Measurements from ENCODE around the gene DZIP1L. TPM values are rescaled to one million over a fixed set of nuclear protein-coding genes. Genes with fewer than 3 reads are reported as not detected.

The DZIP1L gene
- total RNA-seq, 1 experiment from 2014 or later = 10.4 TPM

- Mint-ChIP-seq H3K27ac (peak overlapping the region in 1 of 3 experiments; percentile 65; a peak in 1 of 7 replicates), H3K4me1 (peaks cover 0 to 8% of the 10 kb centered on the region in 2 experiments; a peak in 1 of 4 replicates), H3K27me3 (ENCODE audit: low read depth) (no peaks in the 10 kb centered on the region), H3K4me3 (no peak overlapping the region), H3K36me3 (ENCODE audit: insufficient read depth in 1 of 3, low read depth in 3 of 3) (peaks cover 24 to 51% (median 42%) of the 10 kb centered on the region in 3 experiments), H3K9me3 (no peaks in the 10 kb centered on the region)
- no peak overlapping the region for H2AK5ac ChIP-seq (ENCODE audit: insufficient read length, low read length)
- H2BK20ac ChIP-seq (ENCODE audit: low read depth, low read length, poor library complexity, severe bottlenecking) = no peak overlapping the region
- H2BK120ac ChIP-seq (ENCODE audit: low read depth, low read length, poor library complexity, severe bottlenecking) = no peak overlapping the region
- no peak overlapping the region for H4K8ac ChIP-seq (replicated peaks; ENCODE audit: insufficient read length, low read depth, low read length)
- no peaks in the 10 kb centered on the region for H3K23me2 ChIP-seq (ENCODE audit: insufficient read length, low read depth, low read length, poor library complexity, severe bottlenecking)
- no peak overlapping the region for H3K4me2 ChIP-seq (ENCODE audit: insufficient read depth, insufficient read length, low read length)
- no peaks in the 10 kb centered on the region for H3K79me1 ChIP-seq (ENCODE audit: insufficient read depth, low read depth, low read length, poor library complexity, severe bottlenecking)
- no peaks in the 10 kb centered on the region for H3K9me3 ChIP-seq (ENCODE audit: control insufficient read depth, low read depth, low read length)
- no peak overlapping the region for H4K91ac ChIP-seq (ENCODE audit: insufficient read length, low read depth, low read length)
- no peak for TF ChIP-seq CTCF (conservative IDR thresholded peaks at IDR 0.05)
- H3T11ph ChIP-seq (ENCODE audit: low read length) = no peak overlapping the region
- H3K27me3 ChIP-seq (ENCODE audit: insufficient read depth, low read length) = no peaks in the 10 kb centered on the region
- no peak overlapping the region for H2BK5ac ChIP-seq (ENCODE audit: insufficient read length, low read length)
- no peak overlapping the region for H3K4ac ChIP-seq (ENCODE audit: low read depth, low read length)
- no peak overlapping the region for H3K18ac ChIP-seq (ENCODE audit: insufficient read length, low read depth, low read length)
- H3K4me1 ChIP-seq (ENCODE audit: insufficient read depth, low read length) = no peaks in the 10 kb centered on the region
- no peaks in the 10 kb centered on the region for H4K20me1 ChIP-seq (ENCODE audit: control insufficient read depth, insufficient read depth, insufficient read length)
- H3K9ac ChIP-seq (ENCODE audit: extremely low read depth, insufficient read length, low read length) = no peak overlapping the region
- H2BK12ac ChIP-seq (ENCODE audit: insufficient read length, low read depth, low read length) = no peak overlapping the region
- H3K79me2 ChIP-seq (ENCODE audit: insufficient read depth, low read length) = no peaks in the 10 kb centered on the region
- H2BK15ac ChIP-seq (ENCODE audit: low read depth, low read length) = no peak overlapping the region
- no peak overlapping the region for H4K5ac ChIP-seq (ENCODE audit: insufficient read length, low read depth, low read length)
- no peak for DNase-seq
- H3K27ac ChIP-seq (ENCODE audit: insufficient read length, low read depth, low read length) = no peak overlapping the region
- H3K56ac ChIP-seq (ENCODE audit: insufficient read length, low read depth, low read length) = no peak overlapping the region
- no peak overlapping the region for H3K23ac ChIP-seq (ENCODE audit: insufficient read length, low read depth, low read length)
- no peak overlapping the region for H2AFZ ChIP-seq (ENCODE audit: low read length)
- H3K14ac ChIP-seq (ENCODE audit: insufficient read depth, low read length) = no peak overlapping the region
These were observed 32.4 kb downstream of the DZIP1L start for GRCh38 chr3:138082992-138083386.
